Measurements from ENCODE around the gene DNAH3.

The DNAH3 gene

DNA sequence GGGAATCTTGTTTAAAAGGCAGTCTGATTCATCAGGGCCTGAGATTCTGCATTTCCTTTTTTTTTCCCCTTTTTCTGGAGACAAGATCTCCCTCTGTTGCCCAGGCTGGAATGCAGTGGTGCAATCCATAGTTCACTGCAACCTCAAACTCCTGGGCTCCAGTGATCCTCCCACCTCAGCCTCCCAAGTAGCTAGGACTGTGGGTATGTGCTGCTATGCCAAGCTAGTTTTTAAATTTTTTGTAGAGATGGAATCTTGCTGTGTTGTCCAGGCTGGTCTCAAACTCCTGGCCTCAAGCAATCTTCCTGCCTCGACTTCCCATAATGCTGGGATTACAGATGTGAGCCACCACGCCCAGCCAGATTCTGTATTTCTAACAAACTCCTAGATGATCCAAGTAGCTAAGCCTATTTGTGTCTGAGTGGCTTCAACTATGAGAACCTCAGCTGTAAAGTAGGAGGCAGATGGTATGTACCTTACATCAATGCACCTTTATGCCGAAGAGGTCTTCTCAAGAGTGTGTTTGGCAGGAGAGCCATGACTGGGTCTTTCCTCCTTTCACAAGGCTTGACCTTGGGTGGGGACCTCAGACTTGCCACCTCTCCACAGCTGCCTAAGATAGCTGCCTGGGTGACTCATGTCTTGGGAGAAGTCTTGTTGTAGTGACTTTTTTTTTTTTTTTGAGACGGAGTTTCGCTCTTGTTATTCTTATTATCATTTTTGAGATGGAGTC is 18.8 kb upstream of the DNAH3 start:
- in situ Hi-C loops (cut with MboI; ENCODE audit: low pct_unique_long_range_greater_than_20kb, low sequenced_read_pairs, unreplicated experiment) = no loop called here
- TF ChIP-seq, protein P1, sequence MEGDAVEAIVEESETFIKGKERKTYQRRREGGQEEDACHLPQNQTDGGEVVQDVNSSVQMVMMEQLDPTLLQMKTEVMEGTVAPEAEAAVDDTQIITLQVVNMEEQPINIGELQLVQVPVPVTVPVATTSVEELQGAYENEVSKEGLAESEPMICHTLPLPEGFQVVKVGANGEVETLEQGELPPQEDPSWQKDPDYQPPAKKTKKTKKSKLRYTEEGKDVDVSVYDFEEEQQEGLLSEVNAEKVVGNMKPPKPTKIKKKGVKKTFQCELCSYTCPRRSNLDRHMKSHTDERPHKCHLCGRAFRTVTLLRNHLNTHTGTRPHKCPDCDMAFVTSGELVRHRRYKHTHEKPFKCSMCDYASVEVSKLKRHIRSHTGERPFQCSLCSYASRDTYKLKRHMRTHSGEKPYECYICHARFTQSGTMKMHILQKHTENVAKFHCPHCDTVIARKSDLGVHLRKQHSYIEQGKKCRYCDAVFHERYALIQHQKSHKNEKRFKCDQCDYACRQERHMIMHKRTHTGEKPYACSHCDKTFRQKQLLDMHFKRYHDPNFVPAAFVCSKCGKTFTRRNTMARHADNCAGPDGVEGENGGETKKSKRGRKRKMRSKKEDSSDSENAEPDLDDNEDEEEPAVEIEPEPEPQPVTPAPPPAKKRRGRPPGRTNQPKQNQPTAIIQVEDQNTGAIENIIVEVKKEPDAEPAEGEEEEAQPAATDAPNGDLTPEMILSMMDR (IDR thresholded peaks at IDR 0.05; ENCODE audit: extremely low read depth, insufficient read depth, missing control alignments) = no peak
- no peak for DNase-seq (ENCODE audit: low spot score)

DNA sequence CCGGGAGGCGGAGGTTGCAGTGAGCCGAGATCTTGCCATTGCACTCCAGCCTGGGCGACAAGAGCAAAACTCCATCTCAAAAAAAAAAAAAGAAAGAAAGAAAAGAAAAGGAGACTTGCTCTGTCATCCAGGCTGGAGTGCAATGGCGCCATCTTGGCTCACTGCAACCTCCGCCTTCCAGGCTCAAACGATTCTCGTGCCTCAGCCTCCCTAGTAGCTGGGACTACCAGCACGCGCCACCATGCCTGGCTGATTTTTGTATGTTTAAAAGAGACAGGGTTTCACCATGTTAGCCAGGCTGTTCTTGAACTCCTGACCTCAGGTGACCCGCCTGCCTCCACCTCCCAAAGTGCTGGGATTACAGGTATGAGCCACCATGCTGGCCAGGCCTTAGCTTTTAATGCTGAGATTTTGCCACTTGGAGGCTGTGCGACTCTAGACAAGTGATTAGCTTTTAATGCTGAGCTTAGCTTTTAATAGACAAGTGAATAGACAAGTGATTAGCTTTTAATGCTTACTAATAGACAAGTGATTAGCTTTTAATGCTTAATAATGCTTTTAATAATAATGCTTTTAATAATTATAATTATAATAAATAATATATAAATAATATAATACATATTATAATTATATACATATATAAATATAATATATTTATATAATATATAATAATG is 17.4 kb upstream of the DNAH3 start:
- TF ChIP-seq, protein P1 (IDR thresholded peaks at IDR 0.05; ENCODE audit: extremely low read depth, insufficient read depth, missing control alignments) = no peak
- in situ Hi-C loops (cut with MboI; ENCODE audit: low pct_unique_long_range_greater_than_20kb, low sequenced_read_pairs, unreplicated experiment) = no loop called here
- no peak for DNase-seq (ENCODE audit: low spot score)

DNA sequence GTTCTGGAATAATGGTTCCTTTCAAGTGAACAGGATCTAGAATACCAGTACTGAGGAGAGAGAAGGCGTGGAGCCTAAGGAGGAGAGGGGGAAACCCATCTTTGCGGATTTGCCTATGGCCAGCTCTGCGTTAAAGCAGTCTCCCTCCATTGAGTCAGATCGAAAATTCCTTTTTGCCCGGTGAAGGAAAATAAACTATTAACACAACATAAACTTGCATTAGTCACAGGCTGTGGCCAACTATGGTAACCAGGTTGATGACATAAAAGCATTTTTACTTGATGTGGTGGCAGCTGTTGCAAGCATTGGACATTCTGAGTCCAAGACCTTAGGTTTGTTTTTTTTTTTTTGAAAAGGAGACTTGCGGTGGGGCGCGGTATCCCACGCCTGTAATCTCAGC is 16.7 kb upstream of the DNAH3 start:
- DNase-seq (ENCODE audit: low spot score) = no peak
- TF ChIP-seq, protein P1 (IDR thresholded peaks at IDR 0.05; ENCODE audit: extremely low read depth, insufficient read depth, missing control alignments) = no peak
- in situ Hi-C loops (cut with MboI; ENCODE audit: low pct_unique_long_range_greater_than_20kb, low sequenced_read_pairs, unreplicated experiment) = no loop called here

DNA sequence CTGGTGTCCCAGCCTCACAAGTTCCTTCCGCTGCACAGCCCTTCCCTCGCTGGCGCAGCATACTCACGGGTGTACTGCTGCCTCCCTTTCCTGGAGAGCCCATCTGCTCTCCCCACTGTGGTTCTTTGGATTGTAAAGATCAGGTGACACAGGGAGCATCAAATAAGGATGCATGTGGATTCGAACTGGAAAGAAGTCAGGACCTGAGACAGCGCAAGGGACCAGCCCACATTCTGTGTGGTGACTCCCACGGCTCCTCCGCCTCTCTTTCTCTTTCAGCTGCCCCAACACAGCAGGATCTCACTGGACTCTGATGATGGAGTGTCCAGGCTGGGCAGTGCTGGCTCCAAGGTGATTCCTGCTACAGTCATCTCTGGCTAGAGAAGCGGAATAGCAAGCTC is 15.9 kb upstream of the DNAH3 start:
- no peak for DNase-seq (ENCODE audit: low spot score)
- TF ChIP-seq, protein P1 (IDR thresholded peaks at IDR 0.05; ENCODE audit: extremely low read depth, insufficient read depth, missing control alignments) = no peak
- in situ Hi-C loops (cut with MboI; ENCODE audit: low pct_unique_long_range_greater_than_20kb, low sequenced_read_pairs, unreplicated experiment) = no loop called here

DNA sequence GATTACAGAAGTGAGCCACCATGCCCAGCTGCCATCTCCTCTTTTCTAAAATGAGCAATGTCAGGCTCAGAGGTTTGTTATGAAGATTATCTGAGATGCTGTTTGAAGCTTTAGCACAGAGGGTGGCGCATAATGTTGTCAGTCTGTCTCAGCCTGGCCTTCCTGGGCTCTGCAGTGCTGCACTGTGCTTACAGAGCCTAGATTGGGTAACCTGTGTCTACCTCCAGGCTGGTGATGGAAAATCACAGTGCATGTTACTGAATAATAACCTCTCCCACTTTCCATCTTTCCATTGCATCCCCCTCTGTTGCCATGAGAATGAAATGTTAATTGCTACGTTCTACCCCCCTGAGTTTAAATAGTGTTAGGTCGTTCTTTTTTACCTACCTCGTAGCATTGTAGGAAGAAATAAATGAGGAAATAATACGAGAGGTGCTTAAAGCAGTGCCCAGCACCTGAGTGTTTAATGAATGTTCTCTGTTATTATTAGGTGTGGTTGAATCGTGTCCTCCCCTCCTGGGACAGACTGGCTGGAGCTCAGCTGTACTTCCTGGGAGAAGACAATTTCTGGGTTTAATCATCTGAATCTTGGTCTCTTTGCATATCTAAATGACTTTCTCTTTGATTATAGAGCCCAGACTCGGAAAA is 14.0 kb upstream of the DNAH3 start:
- DNase-seq (ENCODE audit: low spot score) = no peak
- TF ChIP-seq, protein P1 (IDR thresholded peaks at IDR 0.05; ENCODE audit: extremely low read depth, insufficient read depth, missing control alignments) = no peak
- in situ Hi-C loops (cut with MboI; ENCODE audit: low pct_unique_long_range_greater_than_20kb, low sequenced_read_pairs, unreplicated experiment) = no loop called here

DNA sequence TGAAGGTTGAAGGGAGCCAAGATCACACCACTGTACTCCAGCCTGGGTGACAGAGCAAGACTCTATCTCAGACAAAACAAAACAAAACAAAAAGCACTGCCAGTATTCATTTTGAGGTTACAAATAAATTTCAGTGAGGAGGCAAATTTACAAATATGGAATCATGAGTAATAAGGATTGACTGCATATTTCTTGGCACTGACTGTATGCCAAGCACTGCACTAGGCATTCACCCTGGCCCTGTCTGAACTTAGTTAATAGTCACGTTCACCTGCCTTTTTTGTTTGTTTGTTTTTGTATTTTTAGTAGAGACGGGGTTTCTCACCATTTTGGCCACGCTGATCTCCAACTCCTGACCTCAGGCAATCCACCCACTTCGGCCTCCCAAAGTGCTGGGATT is 12.9 kb upstream of the DNAH3 start:
- TF ChIP-seq, protein P1 (IDR thresholded peaks at IDR 0.05; ENCODE audit: extremely low read depth, insufficient read depth, missing control alignments) = no peak
- DNase-seq (ENCODE audit: low spot score) = no peak
- in situ Hi-C loops (cut with MboI; ENCODE audit: low pct_unique_long_range_greater_than_20kb, low sequenced_read_pairs, unreplicated experiment) = no loop called here

Measured in GM13977 (cell line).